Left renal cortex interstitium (tissue), 4 donors: ENCODE measurements around the gene CD58. TPM values are rescaled to one million over a fixed set of nuclear protein-coding genes. Genes with fewer than 3 reads are reported as not detected.
A peak's percentile ranks its signal among the peaks of the same experiment; 100 is the strongest.
"Not testable (repeated sequence)": the region's sequence is repeated elsewhere in the genome, so short reads cannot be mapped to it uniquely, and the experiment has no call there.

ENCODE experiments used
- DNase-seq, 4 donors: peaks; one replicate each; pipeline ENCODE4 v3.0.0-alpha.2; 2013; ENCODE audit warnings: low read depth in 4 of 4, low spot score in 2 of 4, missing footprints in 1 of 4
- polyA plus RNA-seq, 4 donors: library from polyadenylated mRNA; unstranded; fragments of 120-200 nt; gene quantifications; one replicate each; pipeline ENCODE4 v1.2.1, GENCODE V29; 2013; ENCODE audit not compliant: insufficient read length in 4 of 4

CD58 gene
- polyA plus RNA-seq, 4 donors, result 15.0 to 18.8 (median 15.8) TPM

- DNase-seq, result not testable (repeated sequence)
Observed at GRCh38 chr1:116593977-116594376, 23.2 kb upstream of the CD58 start.

- not testable (repeated sequence) for DNase-seq
Observed at GRCh38 chr1:116593401-116593800, 22.6 kb upstream of the CD58 start.

- not testable (repeated sequence) for DNase-seq
Observed at GRCh38 chr1:116591951-116592605, 21.3 kb upstream of the CD58 start.

- not testable (repeated sequence) for DNase-seq
Observed at GRCh38 chr1:116591006-116591950, 20.5 kb upstream of the CD58 start.

GRCh38 chr1:116590359-116591005 is 19.7 kb upstream of the CD58 start:
- DNase-seq, result not testable (repeated sequence)

GRCh38 chr1:116589101-116589735 is 18.4 kb upstream of the CD58 start:
- DNase-seq, result not testable (repeated sequence)

- no peak for DNase-seq
Observed at GRCh38 chr1:116587501-116588227, 16.8 kb upstream of the CD58 start.

- DNase-seq, result no peak
Observed at GRCh38 chr1:116586741-116587143, 15.9 kb upstream of the CD58 start.

- DNase-seq, result no peak
Observed at GRCh38 chr1:116585886-116586285, 15.1 kb upstream of the CD58 start.

- no peak for DNase-seq
Observed at GRCh38 chr1:116581323-116581885, 10.6 kb upstream of the CD58 start.

- no peak for DNase-seq
Observed at GRCh38 chr1:116580446-116581322, 9.9 kb upstream of the CD58 start.

- no peak for DNase-seq
Observed at GRCh38 chr1:116579259-116579875, 8.5 kb upstream of the CD58 start.

GRCh38 chr1:116578581-116578980 is 7.8 kb upstream of the CD58 start:
- no peak for DNase-seq

GRCh38 chr1:116577759-116578314 is 7.0 kb upstream of the CD58 start:
- DNase-seq, result no peak

GRCh38 chr1:116574581-116575291 is 3.9 kb upstream of the CD58 start:
- DNase-seq, result peak in 2 of 4 donors; percentile 17 to 66

- DNase-seq, result no peak
Observed at GRCh38 chr1:116573431-116574095, 2.7 kb upstream of the CD58 start.
